Keratinocyte (primary cell): ENCODE data around the gene EPB41L2.

Experiments
- EZH2 ChIP-seq: IDR thresholded peaks from one replicate; pipeline ENCODE4 v1.6.1; 2012; ENCODE audit warnings: inconsistent platforms, mild to moderate bottlenecking, low read length, moderate library complexity
- TF ChIP-seq, protein P1 (sequence below), 3 experiments: IDR thresholded peaks in 1 of 3; conservative IDR thresholded peaks in 1 of 3; optimal IDR thresholded peaks in 1 of 3; 2 replicates in 2 of 3; 3 replicates in 1 of 3; pipeline versions ENCODE3 to v1.5.1; 2011; ENCODE audit warnings: low read length in 3 of 3, mild to moderate bottlenecking in 3 of 3, moderate library complexity in 2 of 3, control low read depth in 1 of 3, inconsistent platforms in 1 of 3; ENCODE audit not compliant: insufficient read depth in 2 of 3; ENCODE audit errors: extremely low read depth in 1 of 3

DNA sequence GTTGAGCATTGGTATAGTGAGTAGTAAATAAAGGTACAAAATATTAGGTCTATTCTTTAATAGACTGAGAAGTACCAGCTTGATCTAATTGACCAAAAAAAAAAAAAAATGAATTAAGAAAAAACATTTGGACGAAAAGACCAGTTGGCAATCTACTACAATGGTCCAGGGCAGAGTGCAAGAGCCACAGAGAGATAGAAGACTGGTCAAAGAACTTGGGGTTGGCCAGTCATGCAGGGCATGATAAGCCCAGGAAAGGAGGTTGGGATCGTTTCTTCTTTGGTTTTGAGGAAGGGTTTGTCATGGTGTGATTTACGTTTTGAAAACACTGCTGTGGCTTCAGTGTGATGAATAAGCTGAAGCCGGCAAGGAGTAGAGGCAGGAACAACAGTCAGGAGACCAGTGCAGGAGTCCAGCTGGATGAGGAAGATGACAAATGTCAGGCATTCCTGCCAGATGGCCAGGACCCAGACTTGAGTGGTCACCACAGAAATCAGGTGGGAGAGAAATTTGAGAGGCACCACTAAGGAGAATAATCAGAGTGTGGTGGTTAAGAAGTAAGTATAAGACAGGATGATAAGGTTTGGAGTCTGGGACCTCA, 221.8 kb downstream of the EPB41L2 start:
- TF ChIP-seq, protein P1, sequence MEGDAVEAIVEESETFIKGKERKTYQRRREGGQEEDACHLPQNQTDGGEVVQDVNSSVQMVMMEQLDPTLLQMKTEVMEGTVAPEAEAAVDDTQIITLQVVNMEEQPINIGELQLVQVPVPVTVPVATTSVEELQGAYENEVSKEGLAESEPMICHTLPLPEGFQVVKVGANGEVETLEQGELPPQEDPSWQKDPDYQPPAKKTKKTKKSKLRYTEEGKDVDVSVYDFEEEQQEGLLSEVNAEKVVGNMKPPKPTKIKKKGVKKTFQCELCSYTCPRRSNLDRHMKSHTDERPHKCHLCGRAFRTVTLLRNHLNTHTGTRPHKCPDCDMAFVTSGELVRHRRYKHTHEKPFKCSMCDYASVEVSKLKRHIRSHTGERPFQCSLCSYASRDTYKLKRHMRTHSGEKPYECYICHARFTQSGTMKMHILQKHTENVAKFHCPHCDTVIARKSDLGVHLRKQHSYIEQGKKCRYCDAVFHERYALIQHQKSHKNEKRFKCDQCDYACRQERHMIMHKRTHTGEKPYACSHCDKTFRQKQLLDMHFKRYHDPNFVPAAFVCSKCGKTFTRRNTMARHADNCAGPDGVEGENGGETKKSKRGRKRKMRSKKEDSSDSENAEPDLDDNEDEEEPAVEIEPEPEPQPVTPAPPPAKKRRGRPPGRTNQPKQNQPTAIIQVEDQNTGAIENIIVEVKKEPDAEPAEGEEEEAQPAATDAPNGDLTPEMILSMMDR (optimal IDR thresholded peaks at IDR 0.05 in 1 of 3, IDR thresholded peaks at IDR 0.05 in 1 of 3, conservative IDR thresholded peaks at IDR 0.05 in 1 of 3; ENCODE audit: extremely low read depth in 1 of 3, insufficient read depth in 2 of 3, low read length in 3 of 3) = no peak
- no peak for TF ChIP-seq EZH2
